Peyer's patch (tissue), 4 donors: ENCODE results near the gene ZDHHC8. TPM values are rescaled to one million over a fixed set of nuclear protein-coding genes. Genes with fewer than 3 reads are reported as not detected.

Experiments used
- DNase-seq, 3 donors: peaks; one replicate each; pipeline ENCODE4 v3.0.0-alpha.2; 2017 to 2019
- H3K27ac ChIP-seq, 4 donors: fragments of 200-600 bp; sonication (generic); one replicate each; pipeline ENCODE4 v1.5.1; 2016 to 2019
- H3K27me3 ChIP-seq, 2 donors: fragments of 200-600 bp; sonication (generic); one replicate each; pipeline ENCODE4 v1.5.1; 2019
- H3K36me3 ChIP-seq, 3 donors: fragments of 200-600 bp; sonication (generic); one replicate each; pipeline ENCODE4 v1.5.1; 2016 to 2019
- H3K4me1 ChIP-seq, 4 donors: fragments of 200-600 bp; sonication (generic); one replicate each; pipeline ENCODE4 v1.5.1; 2016 to 2019
- H3K4me3 ChIP-seq, 4 donors: fragments of 200-600 bp; sonication (generic); 1 replicate in 3 of 4; 2 replicates in 1 of 4; pipeline ENCODE4 v1.5.1; 2016 to 2019; ENCODE audit warnings: mild to moderate bottlenecking in 1 of 4
- H3K9me3 ChIP-seq, 4 donors: fragments of 200-600 bp; sonication (generic); one replicate each; pipeline ENCODE4 v1.5.1; 2016 to 2019; ENCODE audit warnings: mild to moderate bottlenecking in 1 of 4
- POLR2A ChIP-seq, 2 donors: fragments of 450-650 bp; IDR thresholded peaks; one replicate each; pipeline ENCODE4 v1.5.1; 2017; ENCODE audit warnings: antibody characterized with exemption in 2 of 2, mild to moderate bottlenecking in 2 of 2, moderate library complexity in 2 of 2
- total RNA-seq, 4 donors: library from RNA; depleted of rRNA; stranded (reverse); fragments of >200 nt; gene quantifications; one replicate each; pipeline ENCODE4 v1.1.0, GENCODE V29; 2016
- TF ChIP-seq, protein P1 (sequence below), 6 experiments: fragments of 450-650 bp in 4 of 6; fragments of 200-600 bp in 2 of 6; sonication (generic) in 1 of 6; IDR thresholded peaks; one replicate each; pipeline ENCODE4 v1.5.1; 2017 to 2019; ENCODE audit warnings: antibody characterized with exemption in 6 of 6, mild to moderate bottlenecking in 3 of 6, moderate library complexity in 1 of 6

The ZDHHC8 gene
- total RNA-seq, 4 donors from 2014 or later: 4.1 to 37.0 (median 22.6) TPM

- no peaks in the 10 kb centered on the region for H3K4me1 ChIP-seq
Observed at GRCh38 chr22:20154602-20155187, 23.1 kb downstream of the ZDHHC8 start.

DNA sequence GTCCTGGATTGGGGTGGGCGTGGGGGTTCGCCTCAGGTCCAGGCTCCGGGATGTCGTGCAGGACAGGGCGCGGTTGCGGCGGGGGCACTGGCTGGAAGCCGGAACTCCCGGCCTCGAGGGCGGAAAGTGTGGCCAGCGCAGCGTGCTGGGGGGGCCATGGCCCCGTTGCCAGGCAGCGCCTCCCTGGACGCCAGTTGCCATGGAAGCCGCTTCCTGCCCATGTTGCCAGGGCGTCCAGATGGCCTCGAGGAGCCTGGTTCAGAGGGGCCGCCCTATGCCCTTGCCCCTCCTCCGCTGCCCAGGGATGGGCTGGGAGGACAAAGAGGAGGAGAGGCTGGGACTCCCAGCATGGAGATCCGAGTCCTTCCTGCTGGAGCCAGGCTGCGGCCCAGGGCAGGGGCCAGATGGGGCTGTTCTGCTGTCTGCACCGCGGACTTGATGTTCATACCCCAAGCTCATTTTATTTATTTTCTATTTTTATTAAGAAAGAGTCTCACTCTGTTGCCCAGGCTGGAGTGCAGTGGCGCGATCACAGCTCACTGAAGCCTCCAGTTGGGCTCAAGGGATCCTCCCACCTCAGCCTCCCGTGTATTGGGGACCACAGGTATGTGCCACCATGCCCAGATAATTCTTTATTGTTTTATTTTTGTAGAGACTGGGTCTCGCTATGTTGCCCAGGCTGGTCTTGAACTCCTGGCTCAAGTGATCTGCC lies 23.9 kb downstream of the ZDHHC8 start:
- no peak overlapping the region for H3K27ac ChIP-seq
- no peaks in the 10 kb centered on the region for H3K36me3 ChIP-seq
- H3K4me3 ChIP-seq: no peak overlapping the region
- no peaks in the 10 kb centered on the region for H3K9me3 ChIP-seq
- no peak for DNase-seq
- H3K4me1 ChIP-seq: no peaks in the 10 kb centered on the region
- H3K27me3 ChIP-seq: no peaks in the 10 kb centered on the region
- TF ChIP-seq POLR2A (IDR thresholded peaks at IDR 0.05): no peak
- TF ChIP-seq, protein P1, sequence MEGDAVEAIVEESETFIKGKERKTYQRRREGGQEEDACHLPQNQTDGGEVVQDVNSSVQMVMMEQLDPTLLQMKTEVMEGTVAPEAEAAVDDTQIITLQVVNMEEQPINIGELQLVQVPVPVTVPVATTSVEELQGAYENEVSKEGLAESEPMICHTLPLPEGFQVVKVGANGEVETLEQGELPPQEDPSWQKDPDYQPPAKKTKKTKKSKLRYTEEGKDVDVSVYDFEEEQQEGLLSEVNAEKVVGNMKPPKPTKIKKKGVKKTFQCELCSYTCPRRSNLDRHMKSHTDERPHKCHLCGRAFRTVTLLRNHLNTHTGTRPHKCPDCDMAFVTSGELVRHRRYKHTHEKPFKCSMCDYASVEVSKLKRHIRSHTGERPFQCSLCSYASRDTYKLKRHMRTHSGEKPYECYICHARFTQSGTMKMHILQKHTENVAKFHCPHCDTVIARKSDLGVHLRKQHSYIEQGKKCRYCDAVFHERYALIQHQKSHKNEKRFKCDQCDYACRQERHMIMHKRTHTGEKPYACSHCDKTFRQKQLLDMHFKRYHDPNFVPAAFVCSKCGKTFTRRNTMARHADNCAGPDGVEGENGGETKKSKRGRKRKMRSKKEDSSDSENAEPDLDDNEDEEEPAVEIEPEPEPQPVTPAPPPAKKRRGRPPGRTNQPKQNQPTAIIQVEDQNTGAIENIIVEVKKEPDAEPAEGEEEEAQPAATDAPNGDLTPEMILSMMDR (IDR thresholded peaks at IDR 0.05): no peak

More at GRCh38 chr22:20154602-20155187, 23.1 kb downstream of the ZDHHC8 start:
- TF ChIP-seq, protein P1 (IDR thresholded peaks at IDR 0.05): no peak
- TF ChIP-seq POLR2A (IDR thresholded peaks at IDR 0.05): no peak
- H3K9me3 ChIP-seq: no peaks in the 10 kb centered on the region
- no peak overlapping the region for H3K4me3 ChIP-seq
- no peak for DNase-seq
- H3K36me3 ChIP-seq: no peaks in the 10 kb centered on the region
- no peaks in the 10 kb centered on the region for H3K27me3 ChIP-seq
- no peak overlapping the region for H3K27ac ChIP-seq

GRCh38 chr22:20156042-20156389 lies 24.4 kb downstream of the ZDHHC8 start:
- DNase-seq: no peak
- no peaks in the 10 kb centered on the region for H3K27me3 ChIP-seq
- no peaks in the 10 kb centered on the region for H3K36me3 ChIP-seq
- H3K4me3 ChIP-seq: no peak overlapping the region
- TF ChIP-seq, protein P1 (IDR thresholded peaks at IDR 0.05): no peak
- TF ChIP-seq POLR2A (IDR thresholded peaks at IDR 0.05): no peak
- no peaks in the 10 kb centered on the region for H3K9me3 ChIP-seq
- no peak overlapping the region for H3K27ac ChIP-seq
- H3K4me1 ChIP-seq: no peaks in the 10 kb centered on the region

- H3K27me3 ChIP-seq: no peaks in the 10 kb centered on the region
- no peaks in the 10 kb centered on the region for H3K9me3 ChIP-seq
- H3K36me3 ChIP-seq: no peaks in the 10 kb centered on the region
- no peaks in the 10 kb centered on the region for H3K4me1 ChIP-seq
- DNase-seq: peak; percentile 89 to 95 (median 89)
- no peak overlapping the region for H3K27ac ChIP-seq
- peak in 1 of 2 donors; percentile 35 for TF ChIP-seq POLR2A (IDR thresholded peaks at IDR 0.05)
- TF ChIP-seq, protein P1 (IDR thresholded peaks at IDR 0.05): peak; percentile 96 to 100 (median 99)
- no peak overlapping the region for H3K4me3 ChIP-seq
Observed at GRCh38 chr22:20156611-20157429, 25.2 kb downstream of the ZDHHC8 start.

DNA sequence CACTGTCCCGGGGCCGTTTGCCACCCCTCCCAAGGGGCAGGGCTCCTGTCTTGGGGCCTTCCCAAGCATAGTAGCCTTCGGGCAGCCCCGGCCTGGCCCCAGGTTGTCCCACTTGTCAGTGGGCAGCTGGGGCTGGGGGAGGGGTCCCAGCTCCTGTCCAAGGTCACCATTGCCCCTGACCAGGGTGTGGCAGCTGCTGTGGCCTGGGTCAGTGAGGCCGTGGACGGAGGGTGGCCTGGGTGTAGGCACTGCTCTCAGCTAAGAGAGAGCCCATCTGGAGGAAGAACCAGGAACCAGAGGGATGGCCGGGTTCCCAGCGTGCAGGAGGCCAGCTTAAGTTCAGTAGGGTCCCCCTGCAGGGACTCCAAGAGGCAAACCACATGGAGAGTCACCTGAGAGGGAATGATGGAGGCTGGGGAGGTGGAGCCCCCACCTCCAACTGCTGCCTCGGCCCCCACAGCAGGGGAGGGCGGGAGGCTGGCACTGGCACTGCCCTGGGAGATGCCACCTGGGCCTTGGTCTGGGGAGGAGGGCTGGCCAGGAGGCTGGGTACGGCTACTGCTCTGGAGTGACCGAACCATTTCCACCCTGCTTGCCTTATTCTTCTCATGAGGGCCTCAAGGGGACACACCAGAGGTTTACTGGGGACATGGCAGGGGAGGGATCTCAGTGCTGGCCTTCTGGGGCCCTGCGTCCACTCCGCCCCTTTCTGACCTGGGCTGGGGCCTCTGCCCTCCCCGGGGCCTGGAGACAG lies 26.0 kb downstream of the ZDHHC8 start:
- DNase-seq: no peak
- H3K4me1 ChIP-seq: no peaks in the 10 kb centered on the region
- no peak overlapping the region for H3K27ac ChIP-seq
- TF ChIP-seq POLR2A (IDR thresholded peaks at IDR 0.05): no peak
- TF ChIP-seq, protein P1 (IDR thresholded peaks at IDR 0.05): no peak
- H3K4me3 ChIP-seq: no peak overlapping the region
- H3K9me3 ChIP-seq: no peaks in the 10 kb centered on the region
- H3K27me3 ChIP-seq: no peaks in the 10 kb centered on the region
- no peaks in the 10 kb centered on the region for H3K36me3 ChIP-seq
